Muscle of leg (tissue), 11 donors: ENCODE measurements around the gene ZNF792. TPM values are rescaled to one million over a fixed set of nuclear protein-coding genes. Genes with fewer than 3 reads are reported as not detected.

Experiments used
- DNase-seq: peaks from one replicate; pipeline ENCODE4 v3.0.0; 2013
- H3K27ac ChIP-seq: one replicate; pipeline ENCODE4 v1.5.1; 2013; ENCODE audit warnings: mild to moderate bottlenecking, low read length, control low read depth
- H3K27me3 ChIP-seq: one replicate; pipeline ENCODE4 v1.6.1; 2013; ENCODE audit warnings: low read length; ENCODE audit not compliant: control insufficient read depth, insufficient read depth
- H3K36me3 ChIP-seq: one replicate; pipeline ENCODE4 v1.6.1; 2013; ENCODE audit warnings: low read length; ENCODE audit not compliant: control insufficient read depth, insufficient read depth
- H3K4me1 ChIP-seq: one replicate; pipeline ENCODE4 v1.6.1; 2013; ENCODE audit warnings: low read length; ENCODE audit not compliant: control insufficient read depth, insufficient read depth
- H3K4me3 ChIP-seq: one replicate; pipeline ENCODE4 v1.5.1; 2013; ENCODE audit warnings: low read length, control low read depth
- H3K9me3 ChIP-seq: replicated peaks from 2 replicates; pipeline ENCODE4 v1.6.1; 2013; ENCODE audit warnings: low read depth, low read length; ENCODE audit not compliant: control insufficient read depth
- WGBS: methylation state at CpG from one replicate; pipeline ENCODE4 v1.1.5; 2013; ENCODE audit warnings: missing lambda C conversion rate; ENCODE audit not compliant: insufficient coverage; 5-methylcytosine and 5-hydroxymethylcytosine counted together
- polyA plus RNA-seq, 8 donors: library from polyadenylated mRNA; unstranded; fragments of 120-200 nt; gene quantifications; one replicate each; pipeline versions ENCODE4 v1.2.1 to v1.2.3, GENCODE V29; 2013; ENCODE audit warnings: inconsistent platforms in 1 of 8, low replicate concordance in 1 of 8; ENCODE audit not compliant: insufficient read length in 8 of 8, insufficient read depth in 1 of 8
- total RNA-seq: library from RNA; stranded (reverse); fragments of 120-200 nt; gene quantifications from one replicate; pipeline ENCODE4 v1.2.4, GENCODE V29; 2013

ZNF792 gene
- total and polyA plus RNA-seq, 9 donors: 2.1 to 5.1 (median 2.5) TPM

GRCh38 chr19:34960103-34960805, 3.8 kb downstream of the ZNF792 start:
- Histone ChIP-seq H3K4me1 (peaks cover 10% of the 10 kb centered on the region), H3K27ac (no peak overlapping the region), H3K36me3 (peaks cover 39% of the 10 kb centered on the region), H3K4me3 (no peak overlapping the region), H3K9me3 (peaks cover 52% of the 10 kb centered on the region), H3K27me3 (no peaks in the 10 kb centered on the region)
- DNase-seq: no peak
- 96% methylated on average over 4 of the region's 8 CpGs for WGBS

GRCh38 chr19:34959021-34959420, 5.0 kb downstream of the ZNF792 start:
- DNase-seq: no peak
- Histone ChIP-seq H3K4me1 (peaks cover 8% of the 10 kb centered on the region), H3K9me3 (peaks cover 58% of the 10 kb centered on the region), H3K36me3 (peaks cover 39% of the 10 kb centered on the region), H3K4me3 (no peak overlapping the region), H3K27me3 (no peaks in the 10 kb centered on the region), H3K27ac (no peak overlapping the region)
- WGBS: no CpG with 5 or more reads among the region's 7 CpGs

- Histone ChIP-seq H3K36me3 (peaks cover 39% of the 10 kb centered on the region), H3K9me3 (peaks cover 62% of the 10 kb centered on the region), H3K27me3 (no peaks in the 10 kb centered on the region), H3K27ac (no peak overlapping the region), H3K4me1 (peaks cover 4% of the 10 kb centered on the region), H3K4me3 (no peak overlapping the region)
- no peak for DNase-seq
- 89% methylated on average over 13 of the region's 22 CpGs for WGBS
Measured at GRCh38 chr19:34957830-34958751, 5.9 kb downstream of the ZNF792 start.

- peaks cover 42% of the 10 kb centered on the region for H3K9me3 ChIP-seq
- H3K4me1 ChIP-seq: no peaks in the 10 kb centered on the region
- peaks cover 14% of the 10 kb centered on the region for H3K36me3 ChIP-seq
- no peak overlapping the region for H3K4me3 ChIP-seq
- no peaks in the 10 kb centered on the region for H3K27me3 ChIP-seq
- H3K27ac ChIP-seq: no peak overlapping the region
- DNase-seq: no peak
Measured at GRCh38 chr19:34953092-34953491, 10.9 kb downstream of the ZNF792 start.

GRCh38 chr19:34943861-34944573, 20.0 kb downstream of the ZNF792 start:
- no peak overlapping the region for H3K4me3 ChIP-seq
- no peak overlapping the region for H3K27ac ChIP-seq
- H3K4me1 ChIP-seq: no peaks in the 10 kb centered on the region
- peaks cover 11% of the 10 kb centered on the region for H3K36me3 ChIP-seq
- no peaks in the 10 kb centered on the region for H3K27me3 ChIP-seq
- peaks cover 21% of the 10 kb centered on the region for H3K9me3 ChIP-seq
- DNase-seq: no peak
- no CpG with 5 or more reads among the region's 13 CpGs for WGBS

GRCh38 chr19:34938886-34939285, 25.1 kb downstream of the ZNF792 start:
- no peak for DNase-seq
- Histone ChIP-seq H3K27ac (no peak overlapping the region), H3K27me3 (no peaks in the 10 kb centered on the region), H3K36me3 (peaks cover 19% of the 10 kb centered on the region), H3K9me3 (peaks cover 6% of the 10 kb centered on the region), H3K4me1 (no peaks in the 10 kb centered on the region), H3K4me3 (no peak overlapping the region)
- 80% methylated on average over 3 of the region's 10 CpGs for WGBS

- Histone ChIP-seq H3K27ac (no peak overlapping the region), H3K27me3 (no peaks in the 10 kb centered on the region), H3K4me3 (no peak overlapping the region), H3K4me1 (no peaks in the 10 kb centered on the region), H3K9me3 (no peaks in the 10 kb centered on the region), H3K36me3 (peaks cover 26% of the 10 kb centered on the region)
- DNase-seq: no peak
- WGBS: 100% methylated on average over 3 of the region's 4 CpGs
Measured at GRCh38 chr19:34936184-34936583, 27.8 kb downstream of the ZNF792 start.

GRCh38 chr19:34932494-34932893, 31.5 kb downstream of the ZNF792 start:
- Histone ChIP-seq H3K36me3 (peaks cover 27% of the 10 kb centered on the region), H3K4me1 (no peaks in the 10 kb centered on the region), H3K9me3 (no peaks in the 10 kb centered on the region), H3K27ac (no peak overlapping the region), H3K27me3 (no peaks in the 10 kb centered on the region), H3K4me3 (no peak overlapping the region)
- no CpG with 5 or more reads among the region's 6 CpGs for WGBS
- no peak for DNase-seq

GRCh38 chr19:34926685-34927375, 37.2 kb downstream of the ZNF792 start, which contains the start of gene ZNF30:
Gene ZNF30 (plus strand): TSS chr19:34926903. CDS start chr19:34929948, 3,045 bp downstream.
- Histone ChIP-seq H3K9me3 (no peaks in the 10 kb centered on the region), H3K27ac (peak within 1 kb of the TSS; percentile 92), H3K4me1 (no peaks in the 10 kb centered on the region), H3K4me3 (peak within 1 kb of the TSS; percentile 80), H3K36me3 (peaks cover 8% of the 10 kb centered on the region), H3K27me3 (no peaks in the 10 kb centered on the region)
- under 1% methylated on average over 40 of the region's 53 CpGs for WGBS
- DNase-seq: peak; percentile 95
